T-cell (primary cell): Measurements from ENCODE around the gene PKNOX1. TPM values are rescaled to one million over a fixed set of nuclear protein-coding genes. Genes with fewer than 3 reads are reported as not detected.
"Not testable (repeated sequence)": the region's sequence is repeated elsewhere in the genome, so short reads cannot be mapped to it uniquely, and the experiment has no call there.

Experiments used
- ATAC-seq, 4 experiments: fragments of 200-7000 bp in 3 of 4; fragments of 150-1000 bp in 1 of 4; cut with Tn5 transposase; replicated peaks in 1 of 4; 1 replicate in 3 of 4; 2 replicates in 1 of 4; pipeline ENCODE4 v1.10.0; 2021; ENCODE audit warnings: moderate library complexity in 3 of 4, mild to moderate bottlenecking in 2 of 4, moderate number of reproducible peaks in 1 of 4
- CTCF ChIA-PET, 2 donors: fragments of 300-600 bp; sonication (Branson Sonifier 250); formaldehyde crosslinking; loops; one replicate each; lab custom pipeline; 2022; ENCODE audit warnings: antibody characterized with exemption in 2 of 2; lab: Charles Lee
- POLR2A ChIA-PET, 2 donors: fragments of 300-600 bp; sonication (Branson Sonifier 250); formaldehyde crosslinking; loops; one replicate each; lab custom pipeline; 2022; ENCODE audit warnings: antibody characterized with exemption in 2 of 2; lab: Charles Lee
- DNase-seq, 35 experiments: peaks; one replicate each; pipeline versions ENCODE4 v3.0.0 to v3.0.0-alpha.2; 2013 to 2023
- H3K27ac ChIP-seq: one replicate; pipeline ENCODE4 v1.5.1; 2013; ENCODE audit warnings: low read length
- H3K27me3 ChIP-seq, 2 experiments: replicated peaks in 1 of 2; 1 replicate in 1 of 2; 2 replicates in 1 of 2; pipeline versions ENCODE4 v1.6.1 to v1.7.0; 2013; ENCODE audit warnings: low read length in 1 of 2, mixed read lengths in 1 of 2; ENCODE audit not compliant: control insufficient read depth in 2 of 2, insufficient read depth in 2 of 2; ENCODE audit errors: extremely low read depth in 1 of 2
- H3K36me3 ChIP-seq, 2 donors: 1 replicate in 1 of 2; 2 replicates in 1 of 2; pipeline versions ENCODE4 v1.6.1 to v1.7.0; 2013; ENCODE audit warnings: low read length in 1 of 2; ENCODE audit not compliant: control insufficient read depth in 2 of 2, insufficient read depth in 1 of 2; ENCODE audit errors: extremely low read depth in 1 of 2
- H3K4me1 ChIP-seq, 2 experiments: 1 replicate in 1 of 2; 2 replicates in 1 of 2; pipeline versions ENCODE4 v1.6.1 to v1.7.0; 2013; ENCODE audit warnings: low read length in 2 of 2, mixed read lengths in 1 of 2; ENCODE audit not compliant: insufficient read depth in 2 of 2, control insufficient read depth in 1 of 2; ENCODE audit errors: extremely low read depth in 1 of 2
- H3K4me3 ChIP-seq, 2 donors: 1 replicate in 1 of 2; 2 replicates in 1 of 2; pipeline versions ENCODE4 v1.5.1 to v1.7.0; 2013; ENCODE audit warnings: mild to moderate bottlenecking in 2 of 2, low read length in 1 of 2, moderate library complexity in 1 of 2; ENCODE audit not compliant: control insufficient read depth in 1 of 2; ENCODE audit errors: extremely low read depth in 1 of 2
- H3K9me3 ChIP-seq: 2 replicates; pipeline ENCODE4 v1.7.0; 2013
- H3K27ac Mint-ChIP-seq, 2 donors: one replicate each; pipeline ENCODE4 v1.8.0; 2020 to 2021; ENCODE audit warnings: mild to moderate bottlenecking in 2 of 2, mixed read lengths in 2 of 2
- H3K27me3 Mint-ChIP-seq, 2 donors: one replicate each; pipeline ENCODE4 v1.8.0; 2021 to 2022; ENCODE audit warnings: mixed read lengths in 2 of 2
- H3K36me3 Mint-ChIP-seq: one replicate; pipeline ENCODE4 v1.8.0; 2021; ENCODE audit warnings: mixed read lengths
- H3K4me1 Mint-ChIP-seq, 3 donors: one replicate each; pipeline ENCODE4 v1.8.0; 2020 to 2022; ENCODE audit warnings: mixed read lengths in 3 of 3, mild to moderate bottlenecking in 1 of 3
- H3K4me3 Mint-ChIP-seq, 3 donors: one replicate each; pipeline ENCODE4 v1.8.0; 2020 to 2022; ENCODE audit warnings: mild to moderate bottlenecking in 3 of 3, mixed read lengths in 3 of 3, moderate library complexity in 3 of 3
- H3K9me3 Mint-ChIP-seq, 3 donors: one replicate each; pipeline ENCODE4 v1.8.0; 2020 to 2022; ENCODE audit warnings: mixed read lengths in 3 of 3
- WGBS: methylation state at CpG from one replicate; pipeline ENCODE4 v1.1.5; 2013; ENCODE audit warnings: missing lambda C conversion rate; ENCODE audit not compliant: insufficient coverage; 5-methylcytosine and 5-hydroxymethylcytosine counted together
- total RNA-seq, 35 experiments: library from RNA in 6 of 35; stranded (reverse) in 6 of 35; fragments of 120-200 nt in 1 of 35; gene quantifications; one replicate each; pipeline versions ENCODE4 v1.2.1 to v1.2.4 and lab custom pipeline; 2013 to 2026

PKNOX1 gene
- total RNA-seq, 5 donors from 2014 or later (not counting 1 experiment from before 2014, with no cell fraction given) = 14.4 to 21.7 (median 18.6) TPM

- CTCF ChIA-PET, H3K9me3 ChIP-seq, H3K4me3 ChIP-seq, H3K27ac Mint-ChIP-seq, DNase-seq, H3K36me3 ChIP-seq, H3K27me3 Mint-ChIP-seq, H3K4me1 ChIP-seq, H3K9me3 Mint-ChIP-seq, H3K27ac ChIP-seq, H3K4me3 Mint-ChIP-seq, H3K36me3 Mint-ChIP-seq, ATAC-seq, H3K4me1 Mint-ChIP-seq, H3K27me3 ChIP-seq, POLR2A ChIA-PET: not testable (repeated sequence)
- WGBS = no CpG with 5 or more reads among the region's 10 CpGs
Observed at GRCh38 chr21:43038659-43039044, 64.3 kb downstream of the PKNOX1 start.

DNA sequence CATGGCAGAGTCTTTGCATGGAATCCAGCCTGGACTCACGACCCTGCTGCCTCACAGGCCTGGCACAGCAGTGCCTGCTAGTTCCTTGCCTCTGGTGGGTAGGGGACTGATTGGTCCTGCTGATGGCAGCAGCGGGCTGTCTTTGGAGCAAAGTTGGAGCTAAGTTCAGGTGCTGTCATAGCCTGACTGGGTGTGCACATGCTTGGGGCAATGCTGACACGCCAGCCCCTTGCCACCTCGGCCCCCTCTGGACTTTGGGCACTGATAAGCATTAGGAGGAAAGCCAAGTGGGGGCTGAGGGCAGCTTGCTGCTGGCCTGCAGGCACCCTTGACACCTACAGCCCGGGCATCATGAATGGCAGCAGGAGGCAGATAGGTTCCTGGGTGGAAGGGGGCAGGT is 67.8 kb downstream of the PKNOX1 start:
- ATAC-seq, H3K36me3 ChIP-seq, H3K9me3 ChIP-seq, H3K27ac ChIP-seq, CTCF ChIA-PET, H3K27ac Mint-ChIP-seq, H3K4me3 ChIP-seq, POLR2A ChIA-PET, H3K27me3 Mint-ChIP-seq, H3K4me3 Mint-ChIP-seq, H3K27me3 ChIP-seq, H3K4me1 Mint-ChIP-seq, H3K9me3 Mint-ChIP-seq, H3K36me3 Mint-ChIP-seq, DNase-seq: not testable (repeated sequence)
- H3K4me1 ChIP-seq = peaks cover 2 to 12% of the 10 kb centered on the region in 2 experiments
- 100% methylated on average over 3 of the region's 5 CpGs for WGBS

GRCh38 chr21:43043291-43043690 is 68.9 kb downstream of the PKNOX1 start:
- H3K4me1 ChIP-seq = peaks cover 2 to 12% of the 10 kb centered on the region in 2 experiments
- H3K4me1 Mint-ChIP-seq, DNase-seq, H3K27ac Mint-ChIP-seq, H3K9me3 ChIP-seq, POLR2A ChIA-PET, CTCF ChIA-PET, H3K4me3 Mint-ChIP-seq, H3K27me3 ChIP-seq, H3K4me3 ChIP-seq, H3K27ac ChIP-seq, H3K36me3 ChIP-seq, H3K27me3 Mint-ChIP-seq, H3K9me3 Mint-ChIP-seq, ATAC-seq, H3K36me3 Mint-ChIP-seq: not testable (repeated sequence)
- WGBS = 98% methylated on average over 4 of the region's 14 CpGs

- H3K27me3 ChIP-seq, H3K36me3 Mint-ChIP-seq, H3K4me1 Mint-ChIP-seq, H3K27ac Mint-ChIP-seq, H3K9me3 Mint-ChIP-seq, H3K4me3 Mint-ChIP-seq, H3K27ac ChIP-seq, H3K27me3 Mint-ChIP-seq, CTCF ChIA-PET, H3K9me3 ChIP-seq, POLR2A ChIA-PET, H3K4me3 ChIP-seq, H3K36me3 ChIP-seq: not testable (repeated sequence)
- ATAC-seq (peak in 1 of 4 experiments; percentile 14), DNase-seq (peak in 1 of 35 experiments; percentile 6)
- peaks cover 2 to 12% of the 10 kb centered on the region in 2 experiments for H3K4me1 ChIP-seq
- 31% methylated on average over 2 of the region's 14 CpGs for WGBS
Observed at GRCh38 chr21:43044547-43044946, 70.2 kb downstream of the PKNOX1 start.

- POLR2A ChIA-PET, H3K9me3 Mint-ChIP-seq, H3K4me1 Mint-ChIP-seq, CTCF ChIA-PET, H3K27me3 Mint-ChIP-seq, H3K4me3 ChIP-seq, H3K36me3 Mint-ChIP-seq, H3K27me3 ChIP-seq, H3K36me3 ChIP-seq, H3K9me3 ChIP-seq: not testable (repeated sequence)
- ATAC-seq (peak; percentile 67 to 82 (median 74)), DNase-seq (peak in 3 of 35 experiments; percentile 7 to 23 (median 9))
- Histone ChIP-seq H3K27ac (peak overlapping the region; percentile 34), H3K4me1 (peaks cover 2 to 12% of the 10 kb centered on the region in 2 experiments)
- WGBS = no CpG with 5 or more reads among the region's 17 CpGs
- Mint-ChIP-seq H3K27ac (peak overlapping the region; percentile 91 to 92), H3K4me3 (peak overlapping the region in 2 of 3 donors; percentile 21 to 68)
Observed at GRCh38 chr21:43045165-43045875, 71.0 kb downstream of the PKNOX1 start.

DNA sequence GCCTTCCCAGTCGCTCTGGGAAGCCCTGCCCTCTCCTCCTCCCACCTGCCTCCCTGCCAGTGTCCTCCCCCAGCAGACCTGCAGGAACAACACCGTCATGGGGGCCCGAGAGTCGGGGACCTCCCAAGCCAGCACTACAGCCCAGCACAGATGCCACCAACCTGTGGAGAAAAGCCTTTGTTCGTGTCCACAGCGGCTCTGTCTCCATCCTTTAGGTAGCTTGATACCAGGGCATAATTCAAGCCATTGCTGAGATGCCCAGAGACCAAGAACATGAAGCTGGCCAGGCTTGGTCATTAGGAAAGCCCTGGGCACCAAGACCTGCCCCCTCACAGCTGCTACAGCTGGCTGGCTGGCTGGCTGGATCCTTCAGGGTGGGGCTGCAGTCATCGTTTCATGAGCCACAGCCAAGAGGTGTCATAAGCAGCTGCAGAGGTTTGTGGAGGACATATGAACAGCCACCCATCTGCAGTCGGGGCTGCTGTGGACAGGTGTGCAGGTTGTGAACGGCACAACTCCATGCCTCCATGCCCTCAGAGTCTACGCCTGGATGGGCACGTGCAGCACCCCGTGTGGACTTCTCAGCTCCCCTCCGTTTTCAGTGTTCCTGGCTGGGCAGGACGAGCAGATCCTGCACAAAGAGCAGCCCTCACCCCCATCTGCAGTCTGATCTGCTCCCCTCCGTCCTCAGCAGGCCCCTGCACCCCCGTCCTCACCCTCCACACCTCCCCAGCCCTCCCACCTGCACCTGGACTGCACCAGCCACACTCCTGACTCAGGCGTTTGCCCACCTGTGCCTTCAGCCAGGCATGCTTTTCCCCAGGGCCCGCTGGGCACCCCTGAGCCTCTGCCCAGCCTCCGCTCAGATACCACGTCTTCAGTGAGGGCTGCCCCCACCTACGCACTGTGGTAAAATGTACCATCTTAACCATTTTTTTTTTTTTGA is 71.8 kb downstream of the PKNOX1 start:
- 41% methylated on average over 7 of the region's 21 CpGs for WGBS
- H3K9me3 ChIP-seq, CTCF ChIA-PET, POLR2A ChIA-PET, H3K4me1 Mint-ChIP-seq, H3K36me3 ChIP-seq, H3K27me3 Mint-ChIP-seq, H3K27me3 ChIP-seq, H3K36me3 Mint-ChIP-seq, H3K9me3 Mint-ChIP-seq, H3K4me3 ChIP-seq: not testable (repeated sequence)
- Mint-ChIP-seq H3K27ac (peak overlapping the region in 1 of 2 donors; percentile 58), H3K4me3 (peak overlapping the region in 1 of 3 donors; percentile 68)
- ATAC-seq (peak; percentile 22 to 49 (median 44)), DNase-seq (peak in 2 of 35 experiments; percentile 4 to 8)
- Histone ChIP-seq H3K4me1 (peaks cover 2 to 12% of the 10 kb centered on the region in 2 experiments), H3K27ac (peak overlapping the region; percentile 34)
